K562 (cell line): ENCODE results near the gene WDHD1. TPM values are rescaled to one million over a fixed set of nuclear protein-coding genes. Genes with fewer than 3 reads are reported as not detected.

ENCODE experiments used
- ATAC-seq: fragments of 200-7000 bp; cut with Tn5 transposase; 3 replicates; pipeline ENCODE4 v1.9.1; 2020; ENCODE audit warnings: moderate library complexity
- BruUV-seq: library from RNA; stranded (reverse); fragments of 400-500 nt; replicated peaks from 2 replicates; lab custom pipeline; 2021; lab: Mats Ljungman, UMichigan
- CTCF ChIA-PET: fragments of 300-600 bp; formaldehyde crosslinking; extraction: SDS; loops from one replicate; lab custom pipeline; 2021; ENCODE audit warnings: low intra/inter-chr PET ratio; lab: Yijun Ruan, JAX
- POLR2A ChIA-PET: fragments of 300-600, 350-650 bp; sonication (Branson Sonifier 250); formaldehyde crosslinking; extraction: SDS; loops from one replicate; lab custom pipeline; 2021; ENCODE audit warnings: antibody characterized with exemption, inconsistent platforms; lab: Yijun Ruan, JAX
- DNase-seq, 4 experiments: peaks; one replicate each; pipeline versions ENCODE4 v3.0.0 to v3.0.0-alpha.2; 2011 to 2018; ENCODE audit warnings: low spot score in 3 of 4, mixed read lengths in 3 of 4; ENCODE audit errors: extremely low read depth in 1 of 4
- FAIRE-seq: peaks from 2 replicates; lab custom pipeline; 2011; peaks lifted over from hg19 to GRCh38; lab: Jason Lieb, UNC
- H2AFZ ChIP-seq: 2 replicates; pipeline ENCODE4 v1.6.0; 2011; ENCODE audit warnings: low read depth, low read length, control low read depth, inconsistent platforms
- H3K27ac ChIP-seq: fragments of 200-600 bp; 3 replicates; pipeline ENCODE4 v1.8.0; 2011; ENCODE audit warnings: low read depth, mild to moderate bottlenecking, control low read depth, inconsistent platforms, low read length, moderate library complexity, mixed read lengths; ENCODE audit errors: extremely low read depth
- H3K27me3 ChIP-seq, 2 experiments: fragments of 300-600 bp in 1 of 2; 2 replicates in 1 of 2; 3 replicates in 1 of 2; pipeline versions ENCODE4 v1.6.0 to v1.8.0; 2011; ENCODE audit warnings: inconsistent platforms in 2 of 2, low read length in 2 of 2, mild to moderate bottlenecking in 1 of 2, mixed read lengths in 1 of 2, moderate library complexity in 1 of 2; ENCODE audit not compliant: control insufficient read depth in 2 of 2, insufficient read depth in 2 of 2
- H3K36me3 ChIP-seq: fragments of 300-600 bp; 3 replicates; pipeline ENCODE4 v1.8.0; 2011; ENCODE audit warnings: mild to moderate bottlenecking, low read length, inconsistent platforms; ENCODE audit not compliant: control insufficient read depth, insufficient read depth
- H3K4me1 ChIP-seq, 2 experiments: fragments of 200-600 bp in 1 of 2; replicated peaks in 1 of 2; 2 replicates in 1 of 2; 3 replicates in 1 of 2; pipeline versions ENCODE4 v1.5.1 to v1.8.0; 2011; ENCODE audit warnings: inconsistent platforms in 2 of 2, low read length in 2 of 2, mild to moderate bottlenecking in 1 of 2, mixed read lengths in 1 of 2, moderate library complexity in 1 of 2; ENCODE audit not compliant: control insufficient read depth in 2 of 2, insufficient read depth in 2 of 2
- H3K4me2 ChIP-seq: 2 replicates; pipeline ENCODE4 v1.6.1; 2011; ENCODE audit warnings: low read length, control low read depth, inconsistent platforms, mixed read lengths; ENCODE audit not compliant: insufficient read depth
- H3K4me3 ChIP-seq: fragments of 200-600 bp; sonication (generic), shearing (Covaris generic); 2 replicates; pipeline ENCODE4 v1.5.1; 2016; ENCODE audit warnings: control low read depth, inconsistent platforms
- H3K79me2 ChIP-seq: fragments of 200-600 bp; 3 replicates; pipeline ENCODE4 v1.8.0; 2011; ENCODE audit warnings: low read length, inconsistent platforms; ENCODE audit not compliant: control insufficient read depth, insufficient read depth
- H3K9ac ChIP-seq, 2 experiments: 2 replicates each; pipeline versions ENCODE4 v1.6.0 to v1.6.1; 2011; ENCODE audit warnings: low read depth in 2 of 2, low read length in 2 of 2, control low read depth in 1 of 2, inconsistent platforms in 1 of 2, mild to moderate bottlenecking in 1 of 2, mixed read lengths in 1 of 2; ENCODE audit not compliant: insufficient read depth in 1 of 2
- H3K9me1 ChIP-seq: one replicate; pipeline ENCODE4 v1.6.0; 2011; ENCODE audit warnings: inconsistent platforms, mild to moderate bottlenecking, low read length, moderate library complexity; ENCODE audit not compliant: control insufficient read depth, insufficient read depth
- H3K9me3 ChIP-seq: replicated peaks from 2 replicates; pipeline ENCODE4 v1.5.1; 2011; ENCODE audit warnings: low read depth, low read length, inconsistent platforms; ENCODE audit not compliant: control insufficient read depth, insufficient read depth
- H4K20me1 ChIP-seq: replicated peaks from 2 replicates; pipeline ENCODE4 v1.6.1; 2011; ENCODE audit warnings: low read length, inconsistent platforms, mixed read lengths; ENCODE audit not compliant: control insufficient read depth, insufficient read depth
- CBX3 ChIP-seq, 2 experiments: IDR thresholded peaks; 1 replicate in 1 of 2; 2 replicates in 1 of 2; pipeline ENCODE4 v1.6.1; 2012; ENCODE audit warnings: inconsistent platforms in 2 of 2, low read length in 2 of 2, borderline replicate concordance in 1 of 2, control low read depth in 1 of 2
- FOXP4 ChIP-seq: sonication (generic); formaldehyde crosslinking; IDR thresholded peaks from 2 replicates; pipeline ENCODE4 v1.8.0; 2022; ENCODE audit warnings: mild to moderate bottlenecking, missing genetic modification reagents, borderline replicate concordance
- ZNF445 ChIP-seq: fragments of 250-450 bp; sonication (Bioruptor Pico); IDR thresholded peaks from 2 replicates; pipeline ENCODE4 v1.4.0; 2020; ENCODE audit warnings: low read depth, mild to moderate bottlenecking, moderate library complexity
- WGBS: fragments of 100-300 bp; shearing (Covaris generic); methylation state at CpG from one replicate; pipeline ENCODE4 v1.1.6; 2016; ENCODE audit warnings: low coverage, mixed read lengths; ENCODE audit not compliant: insufficient coverage; ENCODE audit errors: missing lambda C conversion rate; 5-methylcytosine and 5-hydroxymethylcytosine counted together
- in situ Hi-C: fragments of 300-500 bp; cut with MboI; formaldehyde crosslinking; loops from 4 replicates; pipeline ENCODE4 v1.15.0; 2018; ENCODE audit warnings: inconsistent platforms, mixed read lengths
- intact Hi-C: fragments of 100-400 bp; cut with micrococcal nuclease; formaldehyde crosslinking; loops from 2 replicates; pipeline ENCODE4 v1.14.2; 2022
- polyA plus RNA-seq, 8 experiments: library from polyadenylated mRNA; depleted of rRNA in 4 of 8; stranded (reverse) in 5 of 8; unstranded in 3 of 8; fragments of >200 nt; fragmentation: Nextera tagmentation in 2 of 8; fragmentation: Illumina TruSeq in 1 of 8; extraction: Ambion mirVana in 2 of 8; extraction: Trizol in 1 of 8; gene quantifications; 2 replicates each; pipeline versions ENCODE4 v1.2.1 to v1.2.3, GENCODE V29; 2011 to 2014; ENCODE audit warnings: inconsistent platforms in 1 of 8, missing spikeins in 1 of 8
- total RNA-seq, 7 experiments: library from RNA; depleted of rRNA in 6 of 7; stranded (reverse); fragments of >200 nt in 6 of 7; fragmentation: Illumina TruSeq in 2 of 7; extraction: Trizol in 2 of 7; gene quantifications; 2 replicates each; pipeline versions ENCODE4 v1.2.1 to v1.2.3, GENCODE V29; 2011 to 2021; ENCODE audit warnings: low replicate concordance in 1 of 7

Gene WDHD1
- total and polyA plus RNA-seq, 9 of the 15 experiments (the other 6 are each of a cell fraction or from before 2014, with no cell fraction given): 11.7 to 39.1 (median 30.0) TPM

- ChIA-PET CTCF (no interaction called here), POLR2A (no interaction called here)
- intact Hi-C loops (no loop called here), in situ Hi-C loops (no loop called here)
- 59% methylated on average over 3 of the region's 3 CpGs for WGBS
- no peak overlapping the region for H3K4me3 ChIP-seq
- no peaks in the 10 kb centered on the region for H4K20me1 ChIP-seq
- BruUV-seq: no TSS peak
- no peak overlapping the region for H3K27ac ChIP-seq
- no peak overlapping the region for H3K9ac ChIP-seq
- no peaks in the 10 kb centered on the region for H3K27me3 ChIP-seq
- H3K9me1 ChIP-seq: no peaks in the 10 kb centered on the region
- no peak for DNase-seq
- H3K4me2 ChIP-seq: no peak overlapping the region
- H3K79me2 ChIP-seq: no peaks in the 10 kb centered on the region
- no peaks in the 10 kb centered on the region for H3K36me3 ChIP-seq
- H3K4me1 ChIP-seq: peaks cover 4 to 10% of the 10 kb centered on the region in 2 experiments; a peak in 1 of 5 replicates
- H2AFZ ChIP-seq: no peak overlapping the region
- no peak for FAIRE-seq
- H3K9me3 ChIP-seq: no peaks in the 10 kb centered on the region
- ATAC-seq: no peak
- TF ChIP-seq ZNF445 (CRISPR knock-in tag): no peak
- no peak for TF ChIP-seq FOXP4 (CRISPR knock-in tag)
- no peak for TF ChIP-seq CBX3 (IDR thresholded peaks at IDR 0.05; ENCODE audit: borderline replicate concordance in 1 of 2, low read length in 2 of 2)
Observed at GRCh38 chr14:55075628-55076175, 48.8 kb upstream of the WDHD1 start.
